A673 (cell line): ENCODE measurements around the gene UST. TPM values are rescaled to one million over a fixed set of nuclear protein-coding genes. Genes with fewer than 3 reads are reported as not detected.

ENCODE experiments used
- BruUV-seq: library from RNA; stranded (reverse); fragments of 400-500 nt; replicated peaks from 2 replicates; lab custom pipeline; 2021; lab: Mats Ljungman, UMichigan
- CTCF ChIA-PET: fragments of 300-600 bp; sonication (Branson Sonifier 250); formaldehyde crosslinking; loops from one replicate; lab custom pipeline; 2022; ENCODE audit warnings: antibody characterized with exemption; lab: Charles Lee
- POLR2A ChIA-PET: fragments of 300-600 bp; sonication (Branson Sonifier 250); formaldehyde crosslinking; loops from one replicate; lab custom pipeline; 2022; ENCODE audit warnings: antibody characterized with exemption; ENCODE audit not compliant: low non-redundant PET; lab: Charles Lee
- DNase-seq: peaks from one replicate; pipeline ENCODE4 v3.0.0-alpha.2; 2015; ENCODE audit warnings: low spot score
- H3K27ac ChIP-seq: fragments of 200-600 bp; sonication (generic); 2 replicates; pipeline ENCODE4 v1.5.1; 2016; ENCODE audit warnings: mixed run types, low read depth, mild to moderate bottlenecking, mixed read lengths, antibody characterized with exemption, low read length; ENCODE audit not compliant: poor library complexity, severe bottlenecking
- H3K27me3 ChIP-seq: fragments of 200-600 bp; sonication (generic); replicated peaks from 2 replicates; pipeline ENCODE4 v1.6.1; 2017; ENCODE audit warnings: mixed run types, low read depth, mild to moderate bottlenecking, mixed read lengths, antibody characterized with exemption, low read length; ENCODE audit not compliant: insufficient read depth, poor library complexity
- H3K36me3 ChIP-seq: fragments of 200-600 bp; sonication (generic); 2 replicates; pipeline ENCODE4 v1.6.1; 2016; ENCODE audit warnings: mixed run types, mild to moderate bottlenecking, mixed read lengths, antibody characterized with exemption, low read length; ENCODE audit not compliant: insufficient read depth, poor library complexity, severe bottlenecking
- H3K4me1 ChIP-seq: fragments of 200-600 bp; sonication (generic); 2 replicates; pipeline ENCODE4 v1.6.1; 2017; ENCODE audit warnings: mixed run types, mild to moderate bottlenecking, mixed read lengths, antibody characterized with exemption, low read length; ENCODE audit not compliant: insufficient read depth, poor library complexity, severe bottlenecking
- H3K4me3 ChIP-seq: fragments of 200-600 bp; sonication (generic); 2 replicates; pipeline ENCODE4 v1.5.1; 2016; ENCODE audit warnings: low read depth, mixed run types, mild to moderate bottlenecking, mixed read lengths, low read length; ENCODE audit not compliant: poor library complexity, severe bottlenecking
- H3K9me3 ChIP-seq: fragments of 200-600 bp; sonication (generic); 2 replicates; pipeline ENCODE4 v1.6.1; 2016; ENCODE audit warnings: mixed run types, low read depth, mild to moderate bottlenecking, mixed read lengths, antibody characterized with exemption, low read length; ENCODE audit not compliant: poor library complexity, severe bottlenecking
- CTCF ChIP-seq: fragments of 300-800, 200-600 bp; sonication (generic); conservative IDR thresholded peaks from 2 replicates; pipeline ENCODE4 v1.5.1; 2017; ENCODE audit warnings: low read depth, mild to moderate bottlenecking, antibody characterized with exemption, low read length, moderate library complexity, mixed read lengths
- EZH2 ChIP-seq: fragments of 200-600 bp; sonication (generic); IDR thresholded peaks from 2 replicates; pipeline ENCODE4 v1.6.1; 2017; ENCODE audit warnings: borderline replicate concordance, low read depth, mild to moderate bottlenecking, mixed read lengths, antibody characterized with exemption, low read length; ENCODE audit not compliant: poor library complexity, severe bottlenecking
- intact Hi-C: fragments of 100-400 bp; cut with micrococcal nuclease; formaldehyde crosslinking; loops from one replicate; pipeline ENCODE4 v1.10.0; 2022; ENCODE audit not compliant: unreplicated experiment
- total RNA-seq: library from RNA; stranded (reverse); gene quantifications from 2 replicates; pipeline ENCODE4 v1.2.3, GENCODE V29; 2021

The UST gene
- total RNA-seq, 1 experiment from 2014 or later, result 1.5 TPM

DNA sequence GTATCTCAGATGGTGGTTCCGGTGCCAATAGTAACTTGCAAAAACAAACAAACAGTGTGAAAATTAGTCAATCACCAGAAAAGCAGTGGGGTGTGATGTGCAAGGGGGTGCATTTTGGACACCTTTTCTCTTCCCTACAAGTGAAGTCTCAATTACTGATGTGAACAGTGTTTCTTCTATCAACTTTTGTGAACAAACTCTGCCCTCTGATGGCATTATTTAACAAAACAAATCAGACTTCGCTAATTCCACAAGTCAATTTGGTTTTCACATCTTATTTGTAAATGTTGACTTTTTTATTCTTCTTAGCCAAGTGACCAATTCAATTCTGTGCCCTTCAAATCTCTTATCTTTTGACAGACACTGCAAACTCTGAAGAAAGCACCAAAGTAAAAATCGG, 212.2 kb downstream of the UST start:
- intact Hi-C loops, result no loop called here
- H3K4me3 ChIP-seq, result no peak overlapping the region
- BruUV-seq, result no TSS peak
- H3K27ac ChIP-seq, result no peak overlapping the region
- no peaks in the 10 kb centered on the region for H3K36me3 ChIP-seq
- TF ChIP-seq EZH2 (no peak), CTCF (0 out of 2 replicates have a peak, but pooled peaks have one; percentile 17)
- no peaks in the 10 kb centered on the region for H3K9me3 ChIP-seq
- POLR2A ChIA-PET, result no interaction called here
- H3K27me3 ChIP-seq, result no peaks in the 10 kb centered on the region
- CTCF ChIA-PET, result no interaction called here
- H3K4me1 ChIP-seq, result no peaks in the 10 kb centered on the region
- DNase-seq, result no peak

- H3K27ac ChIP-seq, result no peak overlapping the region
- POLR2A ChIA-PET, result no interaction called here
- no peaks in the 10 kb centered on the region for H3K9me3 ChIP-seq
- H3K4me3 ChIP-seq, result no peak overlapping the region
- CTCF ChIA-PET, result no interaction called here
- no peaks in the 10 kb centered on the region for H3K27me3 ChIP-seq
- no peaks in the 10 kb centered on the region for H3K36me3 ChIP-seq
- TF ChIP-seq EZH2 (no peak), CTCF (no peak)
- no TSS peak for BruUV-seq
- intact Hi-C loops, result no loop called here
- no peaks in the 10 kb centered on the region for H3K4me1 ChIP-seq
- no peak for DNase-seq
Observed at GRCh38 chr6:148959501-148959900, 212.7 kb downstream of the UST start.

- Histone ChIP-seq H3K9me3 (no peaks in the 10 kb centered on the region), H3K27ac (no peak overlapping the region), H3K4me1 (no peaks in the 10 kb centered on the region), H3K36me3 (no peaks in the 10 kb centered on the region), H3K4me3 (no peak overlapping the region), H3K27me3 (no peaks in the 10 kb centered on the region)
- intact Hi-C loops, result no loop called here
- DNase-seq, result no peak
- no TSS peak for BruUV-seq
- no peak for TF ChIP-seq CTCF
- TF ChIP-seq EZH2, result no peak
- ChIA-PET CTCF (no interaction called here), POLR2A (no interaction called here)
Observed at GRCh38 chr6:148962854-148963515, 216.2 kb downstream of the UST start.
